Neural cell (in vitro differentiated cells): ENCODE data around the gene KLK11.

Experiments used
- EZH2 ChIP-seq: fragments of 200-600, 300-800 bp; shearing (Covaris generic), sonication (generic); IDR thresholded peaks from 2 replicates; pipeline ENCODE4 v1.6.1; 2014; ENCODE audit warnings: antibody characterized with exemption, low read length, borderline replicate concordance, mild to moderate bottlenecking; ENCODE audit not compliant: insufficient read depth, poor library complexity, severe bottlenecking
- POLR2AphosphoS5 ChIP-seq: IDR thresholded peaks from 2 replicates; pipeline ENCODE4 v1.6.1; 2012
- TF ChIP-seq, protein P1 (sequence below): fragments of 450-650 bp; IDR thresholded peaks from 2 replicates; pipeline ENCODE4 v1.5.1; 2014; ENCODE audit warnings: antibody characterized with exemption, mild to moderate bottlenecking, moderate library complexity; ENCODE audit not compliant: poor library complexity, severe bottlenecking
- TF ChIP-seq, protein P2 (sequence below): IDR thresholded peaks from 2 replicates; pipeline ENCODE4 v1.6.1; 2012; ENCODE audit warnings: borderline replicate concordance

DNA sequence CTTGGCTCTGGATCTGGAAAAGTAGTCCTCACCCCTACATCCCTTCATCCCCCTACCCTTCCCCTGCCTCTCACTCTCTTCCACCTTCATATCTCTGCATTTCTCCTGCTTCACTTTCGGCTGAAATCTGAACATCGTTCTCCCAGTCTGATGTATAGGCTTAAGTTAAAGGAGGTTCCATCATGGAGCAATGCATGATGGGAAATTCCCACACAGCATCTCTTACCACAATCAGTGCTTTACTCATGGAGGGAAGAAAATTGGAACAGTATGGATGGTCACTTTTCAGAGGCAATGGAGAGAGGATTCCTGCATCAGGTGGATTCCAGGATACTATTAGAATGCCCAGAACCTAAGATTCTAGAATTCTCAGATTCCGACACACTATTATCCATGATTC is 18.9 kb downstream of the KLK11 start:
- no peak for TF ChIP-seq POLR2AphosphoS5
- TF ChIP-seq, protein P1, sequence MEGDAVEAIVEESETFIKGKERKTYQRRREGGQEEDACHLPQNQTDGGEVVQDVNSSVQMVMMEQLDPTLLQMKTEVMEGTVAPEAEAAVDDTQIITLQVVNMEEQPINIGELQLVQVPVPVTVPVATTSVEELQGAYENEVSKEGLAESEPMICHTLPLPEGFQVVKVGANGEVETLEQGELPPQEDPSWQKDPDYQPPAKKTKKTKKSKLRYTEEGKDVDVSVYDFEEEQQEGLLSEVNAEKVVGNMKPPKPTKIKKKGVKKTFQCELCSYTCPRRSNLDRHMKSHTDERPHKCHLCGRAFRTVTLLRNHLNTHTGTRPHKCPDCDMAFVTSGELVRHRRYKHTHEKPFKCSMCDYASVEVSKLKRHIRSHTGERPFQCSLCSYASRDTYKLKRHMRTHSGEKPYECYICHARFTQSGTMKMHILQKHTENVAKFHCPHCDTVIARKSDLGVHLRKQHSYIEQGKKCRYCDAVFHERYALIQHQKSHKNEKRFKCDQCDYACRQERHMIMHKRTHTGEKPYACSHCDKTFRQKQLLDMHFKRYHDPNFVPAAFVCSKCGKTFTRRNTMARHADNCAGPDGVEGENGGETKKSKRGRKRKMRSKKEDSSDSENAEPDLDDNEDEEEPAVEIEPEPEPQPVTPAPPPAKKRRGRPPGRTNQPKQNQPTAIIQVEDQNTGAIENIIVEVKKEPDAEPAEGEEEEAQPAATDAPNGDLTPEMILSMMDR: no peak
- TF ChIP-seq EZH2: no peak
- TF ChIP-seq, protein P2, sequence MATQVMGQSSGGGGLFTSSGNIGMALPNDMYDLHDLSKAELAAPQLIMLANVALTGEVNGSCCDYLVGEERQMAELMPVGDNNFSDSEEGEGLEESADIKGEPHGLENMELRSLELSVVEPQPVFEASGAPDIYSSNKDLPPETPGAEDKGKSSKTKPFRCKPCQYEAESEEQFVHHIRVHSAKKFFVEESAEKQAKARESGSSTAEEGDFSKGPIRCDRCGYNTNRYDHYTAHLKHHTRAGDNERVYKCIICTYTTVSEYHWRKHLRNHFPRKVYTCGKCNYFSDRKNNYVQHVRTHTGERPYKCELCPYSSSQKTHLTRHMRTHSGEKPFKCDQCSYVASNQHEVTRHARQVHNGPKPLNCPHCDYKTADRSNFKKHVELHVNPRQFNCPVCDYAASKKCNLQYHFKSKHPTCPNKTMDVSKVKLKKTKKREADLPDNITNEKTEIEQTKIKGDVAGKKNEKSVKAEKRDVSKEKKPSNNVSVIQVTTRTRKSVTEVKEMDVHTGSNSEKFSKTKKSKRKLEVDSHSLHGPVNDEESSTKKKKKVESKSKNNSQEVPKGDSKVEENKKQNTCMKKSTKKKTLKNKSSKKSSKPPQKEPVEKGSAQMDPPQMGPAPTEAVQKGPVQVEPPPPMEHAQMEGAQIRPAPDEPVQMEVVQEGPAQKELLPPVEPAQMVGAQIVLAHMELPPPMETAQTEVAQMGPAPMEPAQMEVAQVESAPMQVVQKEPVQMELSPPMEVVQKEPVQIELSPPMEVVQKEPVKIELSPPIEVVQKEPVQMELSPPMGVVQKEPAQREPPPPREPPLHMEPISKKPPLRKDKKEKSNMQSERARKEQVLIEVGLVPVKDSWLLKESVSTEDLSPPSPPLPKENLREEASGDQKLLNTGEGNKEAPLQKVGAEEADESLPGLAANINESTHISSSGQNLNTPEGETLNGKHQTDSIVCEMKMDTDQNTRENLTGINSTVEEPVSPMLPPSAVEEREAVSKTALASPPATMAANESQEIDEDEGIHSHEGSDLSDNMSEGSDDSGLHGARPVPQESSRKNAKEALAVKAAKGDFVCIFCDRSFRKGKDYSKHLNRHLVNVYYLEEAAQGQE: no peak
